Measurements from ENCODE around the gene MS4A10.

The MS4A10 gene

GRCh38 chr11:60795291-60795690 lies 10.2 kb downstream of the MS4A10 start:
- H3K27me3 ChIP-seq, result peaks cover 5% of the 10 kb centered on the region
- no peaks in the 10 kb centered on the region for H3K9me3 ChIP-seq
- H3K36me3 ChIP-seq, result no peaks in the 10 kb centered on the region
- no peak overlapping the region for H3K27ac ChIP-seq
- no peak overlapping the region for H3K4me3 ChIP-seq (ENCODE audit: low read depth in 1 of 2, low read length in 1 of 2)
- no peaks in the 10 kb centered on the region for H3K4me1 ChIP-seq (ENCODE audit: control insufficient read depth in 1 of 2, insufficient read depth in 1 of 2, low read depth in 1 of 2, low read length in 1 of 2)
- TF ChIP-seq CTCF (IDR thresholded peaks at IDR 0.05), result no peak

GRCh38 chr11:60797846-60798630 lies 12.9 kb downstream of the MS4A10 start:
- Histone ChIP-seq H3K27ac (no peak overlapping the region), H3K36me3 (no peaks in the 10 kb centered on the region), H3K4me3 (ENCODE audit: low read depth in 1 of 2, low read length in 1 of 2) (no peak overlapping the region), H3K4me1 (ENCODE audit: control insufficient read depth in 1 of 2, insufficient read depth in 1 of 2, low read depth in 1 of 2, low read length in 1 of 2) (no peaks in the 10 kb centered on the region), H3K9me3 (no peaks in the 10 kb centered on the region), H3K27me3 (peaks cover 5% of the 10 kb centered on the region)
- no peak for TF ChIP-seq CTCF (IDR thresholded peaks at IDR 0.05)

- Histone ChIP-seq H3K4me3 (ENCODE audit: low read depth in 1 of 2, low read length in 1 of 2) (no peak overlapping the region), H3K36me3 (no peaks in the 10 kb centered on the region), H3K9me3 (no peaks in the 10 kb centered on the region), H3K27ac (no peak overlapping the region), H3K4me1 (ENCODE audit: control insufficient read depth in 1 of 2, insufficient read depth in 1 of 2, low read depth in 1 of 2, low read length in 1 of 2) (no peaks in the 10 kb centered on the region), H3K27me3 (peaks cover 5% of the 10 kb centered on the region)
- no peak for TF ChIP-seq CTCF (IDR thresholded peaks at IDR 0.05)
These were observed 13.5 kb downstream of the MS4A10 start for GRCh38 chr11:60798631-60799030.

GRCh38 chr11:60801194-60801593 lies 16.1 kb downstream of the MS4A10 start:
- Histone ChIP-seq H3K36me3 (no peaks in the 10 kb centered on the region), H3K27ac (no peak overlapping the region), H3K9me3 (no peaks in the 10 kb centered on the region), H3K4me1 (ENCODE audit: control insufficient read depth in 1 of 2, insufficient read depth in 1 of 2, low read depth in 1 of 2, low read length in 1 of 2) (no peaks in the 10 kb centered on the region), H3K27me3 (peaks cover 5% of the 10 kb centered on the region), H3K4me3 (ENCODE audit: low read depth in 1 of 2, low read length in 1 of 2) (no peak overlapping the region)
- TF ChIP-seq CTCF (IDR thresholded peaks at IDR 0.05), result no peak

GRCh38 chr11:60803273-60803936 lies 18.3 kb downstream of the MS4A10 start:
- Histone ChIP-seq H3K27ac (no peak overlapping the region), H3K4me3 (ENCODE audit: low read depth in 1 of 2, low read length in 1 of 2) (no peak overlapping the region), H3K9me3 (no peaks in the 10 kb centered on the region), H3K4me1 (ENCODE audit: control insufficient read depth in 1 of 2, insufficient read depth in 1 of 2, low read depth in 1 of 2, low read length in 1 of 2) (no peaks in the 10 kb centered on the region), H3K27me3 (peaks cover 5% of the 10 kb centered on the region), H3K36me3 (no peaks in the 10 kb centered on the region)
- no peak for TF ChIP-seq CTCF (IDR thresholded peaks at IDR 0.05)

Measured in neutrophil (primary cell).